Gastroesophageal sphincter (tissue), 2 donors: Measurements from ENCODE around the gene RELT.

Experiments used
- EP300 ChIP-seq: sonication (generic); formaldehyde crosslinking; IDR thresholded peaks from one replicate; pipeline ENCODE4 v1.6.1; 2017; ENCODE audit warnings: antibody characterized with exemption, mild to moderate bottlenecking
- POLR2AphosphoS5 ChIP-seq: sonication (generic); formaldehyde crosslinking; IDR thresholded peaks from one replicate; pipeline ENCODE4 v1.6.1; 2017; ENCODE audit warnings: antibody characterized with exemption

DNA sequence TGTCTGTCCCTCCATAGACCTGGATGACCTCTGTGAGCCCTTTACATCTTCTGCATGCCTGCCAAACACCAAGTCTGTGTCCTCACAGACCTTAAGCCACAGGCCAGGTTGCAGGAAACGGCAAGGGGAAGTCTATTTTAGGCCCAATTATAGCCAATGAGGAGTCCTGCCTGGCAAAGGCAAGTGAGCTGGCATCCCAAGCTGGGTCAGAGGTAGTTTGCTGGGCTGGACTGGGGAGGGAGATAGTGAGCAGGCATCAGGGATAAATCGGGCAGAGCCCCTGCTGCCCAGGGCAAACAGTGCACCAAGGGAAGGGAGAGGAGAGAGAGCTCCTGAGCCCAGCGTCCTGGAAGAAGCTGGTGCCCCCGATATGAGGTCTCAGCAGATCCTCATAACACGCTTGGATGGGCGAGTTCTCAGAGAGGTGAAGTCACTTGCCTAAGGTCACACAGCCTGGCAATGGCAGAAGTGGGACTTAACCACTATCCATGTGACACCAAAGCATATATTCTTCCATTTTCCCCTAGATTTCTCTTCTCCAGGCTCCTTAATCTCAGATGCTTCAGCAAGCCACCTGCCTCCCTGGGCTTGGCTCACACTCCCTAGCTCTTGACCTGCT lies 3.7 kb upstream of the RELT start:
- TF ChIP-seq EP300 = no peak
- TF ChIP-seq POLR2AphosphoS5 = no peak
